Daoy (cell line): ENCODE results near the gene ADGRV1. TPM values are rescaled to one million over a fixed set of nuclear protein-coding genes. Genes with fewer than 3 reads are reported as not detected.
A peak's percentile ranks its signal among the peaks of the same experiment; 100 is the strongest.
"Not testable (repeated sequence)": the region's sequence is repeated elsewhere in the genome, so short reads cannot be mapped to it uniquely, and the experiment has no call there.

Experiments used
- DNase-seq: peaks from one replicate; pipeline ENCODE4 v3.0.0-alpha.2; 2015; ENCODE audit warnings: low read depth
- total RNA-seq: library from RNA; depleted of rRNA; stranded (reverse); fragments of >200 nt; shearing (Covaris generic); gene quantifications from 2 replicates; pipeline ENCODE4 v1.2.3, GENCODE V29; 2014

ADGRV1 gene
- total RNA-seq, 1 experiment from 2014 or later, result 10.6 TPM

GRCh38 chr5:90991201-90991600 is 432.6 kb downstream of the ADGRV1 start:
- no peak for DNase-seq

- DNase-seq, result no peak
Observed at GRCh38 chr5:90994796-90995195, 436.2 kb downstream of the ADGRV1 start.

- DNase-seq, result no peak
Observed at GRCh38 chr5:90996089-90996488, 437.5 kb downstream of the ADGRV1 start.

DNA sequence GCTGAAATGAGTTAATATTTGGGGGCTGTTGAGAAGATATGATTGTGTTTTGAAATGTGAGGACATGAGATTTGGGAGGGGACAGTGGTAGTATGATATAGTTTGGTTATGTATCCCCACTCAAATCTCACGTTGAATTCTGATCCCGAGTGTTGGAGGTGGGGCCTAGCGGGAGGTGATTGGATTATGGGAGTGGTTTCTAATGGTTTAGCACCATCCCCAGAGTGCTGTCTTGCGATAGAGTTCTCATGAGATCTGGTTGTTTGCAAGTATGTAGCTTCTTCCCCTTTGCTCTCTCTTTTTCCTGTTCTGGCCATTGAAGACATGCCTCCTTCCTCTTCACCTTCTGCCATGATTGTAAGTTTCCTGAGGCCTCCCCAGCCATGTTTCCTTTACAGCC is 438.5 kb downstream of the ADGRV1 start:
- DNase-seq, result no peak

DNA sequence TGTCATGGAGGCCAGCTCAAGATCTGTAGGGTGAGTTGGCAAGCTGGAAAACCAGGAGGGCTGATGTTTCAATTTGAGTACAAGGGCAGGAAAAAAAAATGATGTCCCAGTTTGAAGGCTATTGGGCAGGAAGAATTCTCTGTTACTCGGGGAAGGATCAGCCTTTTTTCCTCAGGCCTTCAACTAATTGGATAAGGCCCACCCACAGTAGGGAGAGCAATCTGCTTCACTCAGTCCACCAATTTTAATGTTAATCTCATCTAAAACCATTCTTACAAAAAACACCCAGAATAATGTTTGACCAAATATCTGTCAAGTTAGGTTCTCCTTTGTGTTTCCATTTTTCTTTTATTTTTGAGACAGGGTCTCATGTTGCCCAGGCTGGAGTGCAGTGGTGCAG is 442.1 kb downstream of the ADGRV1 start:
- DNase-seq, result no peak

GRCh38 chr5:91006713-91007112 is 448.1 kb downstream of the ADGRV1 start:
- DNase-seq, result no peak

- DNase-seq, result no peak
Observed at GRCh38 chr5:91007251-91007650, 448.7 kb downstream of the ADGRV1 start.

- DNase-seq, result no peak
Observed at GRCh38 chr5:91007780-91008402, 449.3 kb downstream of the ADGRV1 start.

DNA sequence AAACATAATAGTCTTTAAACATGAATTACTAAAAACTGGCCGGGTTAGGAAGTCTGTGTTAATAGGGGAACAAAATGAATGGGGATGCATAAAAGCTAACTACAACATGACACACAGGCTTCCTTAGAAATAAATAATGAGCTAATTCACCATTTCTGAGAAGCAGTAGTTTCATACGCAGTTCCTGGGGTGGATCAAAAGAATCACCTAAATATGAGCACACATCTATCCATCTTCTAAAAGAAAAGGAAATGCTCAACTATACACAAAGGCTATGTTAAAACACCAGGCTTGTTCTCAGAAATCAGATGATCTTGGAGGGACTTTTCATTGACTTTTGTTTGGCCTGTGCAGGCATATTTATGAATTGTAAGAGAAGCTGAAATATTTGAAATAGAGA is 451.5 kb downstream of the ADGRV1 start:
- DNase-seq, result no peak

DNA sequence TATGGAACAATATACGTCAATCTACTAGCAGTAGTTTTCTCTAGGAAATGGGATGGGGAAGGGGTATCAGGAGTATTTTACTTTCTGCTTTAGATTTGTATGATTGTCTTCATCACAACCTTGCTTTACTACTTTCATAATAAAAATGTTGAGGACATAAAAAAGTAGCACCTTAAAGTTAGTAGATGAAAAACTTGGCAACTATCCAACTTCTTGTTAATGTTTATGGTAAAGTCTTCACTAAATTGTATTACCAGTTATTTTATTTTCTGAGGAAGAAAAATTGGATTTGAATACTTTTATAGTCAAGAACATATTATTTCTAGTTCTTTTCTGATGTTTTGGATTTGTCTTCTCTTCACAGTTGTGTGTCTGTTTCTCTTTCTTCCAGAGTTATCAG is 452.4 kb downstream of the ADGRV1 start:
- no peak for DNase-seq

DNA sequence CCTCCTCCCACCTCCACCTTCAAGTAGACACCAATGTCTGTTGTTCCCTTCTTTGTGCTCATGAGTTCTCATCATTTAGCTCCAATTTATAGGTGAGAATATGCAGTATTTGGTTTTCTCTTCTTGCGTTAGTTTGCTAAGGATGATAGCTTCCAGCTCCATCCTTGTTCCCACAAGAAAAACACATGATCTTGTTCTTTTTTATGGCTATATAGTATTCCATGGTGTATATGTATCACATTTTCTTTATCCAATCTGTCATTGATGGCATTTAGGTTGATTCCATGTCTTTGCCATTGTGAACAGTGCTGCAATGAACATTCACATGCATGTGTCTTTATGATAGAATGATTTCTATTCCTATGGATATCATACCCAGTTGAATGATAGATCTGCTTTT is 454.3 kb downstream of the ADGRV1 start:
- not testable (repeated sequence) for DNase-seq

- DNase-seq, result no peak
Observed at GRCh38 chr5:91016322-91016721, 457.7 kb downstream of the ADGRV1 start.

- DNase-seq, result peak; percentile 45
Observed at GRCh38 chr5:91016954-91017700, 458.5 kb downstream of the ADGRV1 start.

DNA sequence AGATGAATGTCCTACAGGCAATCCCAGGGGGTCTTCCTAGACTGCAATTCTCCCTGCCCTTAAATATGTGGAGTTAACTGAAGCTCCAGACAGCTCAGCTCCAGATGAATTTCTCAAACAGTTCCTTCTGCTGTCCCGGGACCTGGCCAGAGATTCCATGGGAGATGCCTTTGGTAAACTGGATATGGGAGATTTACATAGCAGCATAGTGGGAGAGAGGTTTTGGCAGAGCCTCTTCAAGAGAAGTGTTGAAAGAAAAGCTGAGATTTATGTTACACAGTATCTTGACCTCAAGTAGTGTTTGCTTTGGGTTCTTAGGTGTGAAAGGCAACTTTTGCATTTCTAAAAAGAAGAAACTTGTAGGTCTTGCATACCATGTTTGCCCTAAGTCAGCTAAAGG is 459.6 kb downstream of the ADGRV1 start:
- no peak for DNase-seq

- no peak for DNase-seq
Observed at GRCh38 chr5:91018712-91019371, 460.2 kb downstream of the ADGRV1 start.

DNA sequence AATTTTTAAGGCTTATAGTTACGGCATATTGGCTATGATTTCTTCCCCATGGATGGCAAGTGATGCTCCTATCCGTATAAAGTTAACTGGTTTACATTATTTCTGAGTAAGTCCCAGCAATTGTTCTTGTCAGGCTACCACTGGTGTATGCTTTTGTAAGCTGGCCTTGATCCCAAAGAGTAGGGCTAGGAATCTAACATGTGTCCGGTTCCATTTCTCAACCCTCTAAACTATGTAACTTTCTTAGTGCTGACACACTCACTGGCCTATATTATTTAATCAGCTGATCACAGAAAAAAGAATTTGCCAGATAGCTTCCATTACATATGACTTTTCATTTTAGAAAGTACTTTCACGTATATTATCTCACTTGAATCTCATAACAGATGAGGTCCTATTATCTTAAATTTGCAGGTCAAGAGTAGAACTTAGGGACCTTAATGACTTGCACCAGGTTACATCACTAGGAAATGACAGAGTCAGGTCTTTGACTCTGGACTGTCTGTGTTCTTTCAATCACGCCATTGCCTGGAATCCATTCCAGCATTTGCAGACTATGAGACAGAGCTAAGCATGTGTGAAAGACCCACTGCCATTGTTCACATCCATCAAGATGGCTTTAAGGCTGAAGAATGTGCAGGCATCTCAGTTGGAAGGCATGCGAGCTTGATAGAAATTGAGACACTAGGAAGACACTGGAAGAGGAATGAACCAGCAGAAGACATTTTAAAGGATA is 461.6 kb downstream of the ADGRV1 start:
- DNase-seq, result no peak

GRCh38 chr5:91022518-91022917 is 463.9 kb downstream of the ADGRV1 start:
- DNase-seq, result no peak

DNA sequence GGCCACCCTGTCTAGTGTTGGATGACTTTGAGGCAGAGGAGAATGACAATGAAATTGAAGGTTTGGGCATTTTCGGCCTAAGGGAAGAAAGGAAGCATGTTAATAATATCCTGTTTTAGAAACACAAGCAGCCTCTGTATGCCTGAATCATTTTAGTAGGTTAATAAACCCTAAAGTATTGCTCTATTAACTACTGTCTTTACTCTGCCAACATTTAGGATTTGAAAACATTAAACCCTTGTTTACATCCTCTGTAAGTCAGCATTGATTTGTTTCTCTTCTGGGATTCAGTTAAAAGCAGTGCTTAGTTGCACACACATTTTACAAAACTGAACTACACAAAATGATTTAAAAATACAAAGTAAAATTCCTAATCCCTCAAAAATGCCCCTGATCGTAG is 465.6 kb downstream of the ADGRV1 start:
- no peak for DNase-seq

DNA sequence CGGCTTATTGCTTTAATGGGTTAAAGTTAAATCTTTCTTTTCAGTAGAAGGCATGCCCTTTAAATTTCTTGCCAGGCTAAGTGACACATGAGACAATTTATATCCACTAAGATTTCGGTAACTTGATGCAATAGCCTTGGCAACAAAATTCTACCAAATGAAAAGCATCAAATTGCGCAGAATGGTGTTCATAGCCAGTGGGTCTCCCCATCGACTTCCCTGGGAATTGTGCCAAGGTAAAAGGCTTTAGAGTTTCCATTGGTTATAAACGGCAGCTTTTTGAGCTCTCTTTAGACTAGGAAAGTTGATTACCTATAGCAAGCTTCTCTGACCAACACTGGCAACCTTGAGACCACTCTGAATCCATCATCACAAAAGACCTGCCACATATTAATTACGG is 466.1 kb downstream of the ADGRV1 start:
- DNase-seq, result no peak

DNA sequence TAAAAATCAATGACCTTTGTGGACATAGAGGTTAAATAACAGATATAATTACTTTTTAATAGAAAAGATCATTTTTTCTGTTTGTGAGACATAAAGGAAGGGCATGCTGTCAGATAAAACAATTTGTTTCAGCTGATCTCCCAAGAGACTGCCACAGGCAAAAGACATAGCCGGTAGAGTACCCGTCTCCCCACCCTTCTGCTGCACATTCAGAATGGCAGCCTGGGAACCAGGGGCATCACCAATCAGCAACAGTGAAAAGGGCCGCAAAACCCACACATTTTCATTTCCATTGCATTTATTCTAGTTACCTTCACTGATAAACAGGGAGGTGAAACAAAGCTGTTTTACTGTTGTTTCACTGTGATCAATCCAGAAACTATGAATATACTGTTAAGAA is 466.9 kb downstream of the ADGRV1 start:
- DNase-seq, result no peak

GRCh38 chr5:91025956-91026355 is 467.4 kb downstream of the ADGRV1 start:
- DNase-seq, result no peak

- no peak for DNase-seq
Observed at GRCh38 chr5:91026466-91026865, 467.9 kb downstream of the ADGRV1 start.
